K562 (cell line): ENCODE measurements around the gene PCDHA11.

Experiments used
- ARID4B ChIP-seq: sonication (generic); formaldehyde crosslinking; IDR thresholded peaks from 2 replicates; pipeline ENCODE4 v1.8.0; 2022; ENCODE audit warnings: mild to moderate bottlenecking, missing genetic modification reagents
- CTCF ChIP-seq, 3 experiments: IDR thresholded peaks in 2 of 3; conservative IDR thresholded peaks in 1 of 3; 2 replicates each; pipeline ENCODE4 v1.5.1; 2011 to 2012; ENCODE audit warnings: low read length in 3 of 3, mild to moderate bottlenecking in 3 of 3, control low read depth in 2 of 3, improper control_type of control experiment in 1 of 3, inconsistent platforms in 1 of 3, low read depth in 1 of 3, mixed read lengths in 1 of 3, moderate library complexity in 1 of 3; ENCODE audit not compliant: insufficient read depth in 2 of 3
- FOXM1 ChIP-seq, 2 experiments: fragments of 450-650 bp in 1 of 2; sonication (generic) in 1 of 2; formaldehyde crosslinking in 1 of 2; IDR thresholded peaks; 2 replicates each; pipeline versions ENCODE4 v1.6.1 to v1.9.0; 2017 to 2022; ENCODE audit warnings: low read depth in 2 of 2, mild to moderate bottlenecking in 2 of 2, missing genetic modification reagents in 1 of 2, moderate library complexity in 1 of 2
- KLF1 ChIP-seq: fragments of 450-650 bp; IDR thresholded peaks from 2 replicates; pipeline ENCODE4 v1.6.1; 2016; ENCODE audit warnings: missing genetic modification characterization, missing compliant biosample characterization
- ZNF274 ChIP-seq: IDR thresholded peaks from 2 replicates; pipeline ENCODE4 v1.6.1; 2011; ENCODE audit warnings: low read depth, mild to moderate bottlenecking, low read length, moderate library complexity, borderline replicate concordance

GRCh38 chr5:140916325-140916724 is 47.6 kb downstream of the PCDHA11 start:
- TF ChIP-seq FOXM1 (IDR thresholded peaks at IDR 0.05; ENCODE audit: low read depth) (no peak), FOXM1 (CRISPR knock-in tag; IDR thresholded peaks at IDR 0.05; ENCODE audit: low read depth) (no peak), ZNF274 (no peak), CTCF (IDR thresholded peaks at IDR 0.05 in 2 of 3, conservative IDR thresholded peaks at IDR 0.05 in 1 of 3; ENCODE audit: insufficient read depth in 2 of 3, low read depth in 1 of 3, low read length in 3 of 3) (no peak), KLF1 (tag) (no peak), ARID4B (no peak)
